HG03378 (cell line): ENCODE data around the gene SOX14.

Source experiments
- ATAC-seq: cut with Tn5 transposase; IDR thresholded peaks from one replicate; pipeline ENCODE4 v1.9.1; 2021; ENCODE audit warnings: mild to moderate bottlenecking, moderate library complexity; ENCODE audit not compliant: unreplicated experiment

Gene SOX14

DNA sequence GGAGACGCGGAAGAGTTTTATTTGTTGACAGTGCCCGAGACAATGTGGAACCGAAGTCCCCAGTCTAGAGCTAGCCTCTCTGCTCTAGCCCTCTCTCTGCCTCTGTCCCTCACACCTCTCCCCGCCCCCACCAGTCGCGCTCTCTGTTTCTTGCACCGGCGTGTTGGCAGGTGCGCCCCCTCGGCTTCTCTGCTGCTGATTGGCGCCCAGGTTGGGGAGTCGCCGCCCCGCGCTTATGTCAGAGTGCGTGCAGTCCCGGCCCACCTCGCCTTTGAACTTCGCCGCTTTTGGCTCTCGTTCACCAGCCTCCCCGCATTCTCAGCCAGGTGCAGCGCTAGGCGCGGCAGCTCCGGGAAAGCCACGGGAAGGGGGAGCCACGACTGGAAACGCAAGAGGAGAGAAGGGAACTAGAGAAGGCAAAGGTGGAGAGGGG, at the start of gene SOX14:
SOX14 (plus strand) TSS at position 315 of the 433 bp plus-strand sequence. CDS start 470 bp downstream, outside the sequence.
- no peak for ATAC-seq

GRCh38 chr3:137714551-137714950, 49.6 kb upstream of the SOX14 start:
- no peak for ATAC-seq

DNA sequence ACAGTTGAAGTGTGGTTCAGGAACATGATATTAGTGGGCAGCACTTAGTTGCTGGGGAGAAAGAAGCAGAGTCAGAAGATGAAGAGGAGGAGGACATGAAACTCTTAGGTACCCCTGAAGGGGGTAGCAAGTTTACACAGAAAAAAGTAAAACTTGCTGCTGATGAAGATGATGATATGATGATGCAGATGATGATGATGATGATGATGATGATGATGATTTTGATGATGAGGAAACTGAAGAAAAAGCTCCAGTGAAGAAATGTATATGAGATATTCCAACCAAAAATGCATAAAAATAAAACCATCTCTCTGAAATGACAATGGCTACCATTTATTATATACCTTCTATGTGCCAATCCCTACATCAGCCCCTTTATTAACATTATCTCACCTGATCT, 39.9 kb upstream of the SOX14 start:
- ATAC-seq = no peak

GRCh38 chr3:137737208-137737607, 26.9 kb upstream of the SOX14 start:
- no peak for ATAC-seq

GRCh38 chr3:137738710-137739109, 25.4 kb upstream of the SOX14 start:
- no peak for ATAC-seq

GRCh38 chr3:137743608-137744007, 20.5 kb upstream of the SOX14 start:
- no peak for ATAC-seq

DNA sequence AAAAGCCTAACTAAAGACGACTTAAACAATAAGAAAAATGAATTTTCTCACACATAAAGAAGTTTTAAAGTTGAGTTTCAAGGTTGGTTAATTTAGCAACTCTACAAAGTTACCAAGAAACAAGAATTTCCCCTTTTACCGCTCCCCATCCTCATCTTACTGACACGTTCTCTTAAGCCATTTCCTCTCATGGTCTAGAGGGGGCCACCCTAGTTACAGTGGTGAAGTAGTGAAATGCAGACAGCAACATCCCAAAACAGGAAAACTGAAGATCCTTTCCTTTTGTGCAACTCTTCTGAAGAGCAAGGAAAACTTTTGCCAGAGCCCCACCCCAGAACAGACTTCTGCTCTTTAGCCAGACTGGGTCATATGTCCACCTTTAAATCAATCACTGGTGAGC, 17.3 kb upstream of the SOX14 start:
- no peak for ATAC-seq

DNA sequence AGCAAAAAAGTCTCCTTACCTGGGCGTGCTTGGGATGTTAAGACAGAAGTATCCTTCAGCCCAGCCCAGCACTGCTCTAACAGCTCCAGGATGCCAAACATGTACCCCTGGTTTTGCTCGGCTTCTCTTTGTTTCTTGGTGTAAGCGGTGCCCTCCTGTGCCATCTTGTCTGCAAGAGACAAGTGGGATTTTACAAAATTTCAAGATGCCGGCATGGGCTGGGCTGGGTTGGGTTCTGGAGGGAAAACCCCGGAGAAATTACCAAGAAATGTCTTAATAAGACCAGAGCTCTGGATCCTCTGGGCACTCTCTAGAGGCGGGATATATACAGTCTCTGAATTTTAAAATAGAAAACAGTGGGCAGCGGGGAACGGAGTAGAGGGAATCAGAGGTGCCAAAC, 4.6 kb upstream of the SOX14 start:
- no peak for ATAC-seq

DNA sequence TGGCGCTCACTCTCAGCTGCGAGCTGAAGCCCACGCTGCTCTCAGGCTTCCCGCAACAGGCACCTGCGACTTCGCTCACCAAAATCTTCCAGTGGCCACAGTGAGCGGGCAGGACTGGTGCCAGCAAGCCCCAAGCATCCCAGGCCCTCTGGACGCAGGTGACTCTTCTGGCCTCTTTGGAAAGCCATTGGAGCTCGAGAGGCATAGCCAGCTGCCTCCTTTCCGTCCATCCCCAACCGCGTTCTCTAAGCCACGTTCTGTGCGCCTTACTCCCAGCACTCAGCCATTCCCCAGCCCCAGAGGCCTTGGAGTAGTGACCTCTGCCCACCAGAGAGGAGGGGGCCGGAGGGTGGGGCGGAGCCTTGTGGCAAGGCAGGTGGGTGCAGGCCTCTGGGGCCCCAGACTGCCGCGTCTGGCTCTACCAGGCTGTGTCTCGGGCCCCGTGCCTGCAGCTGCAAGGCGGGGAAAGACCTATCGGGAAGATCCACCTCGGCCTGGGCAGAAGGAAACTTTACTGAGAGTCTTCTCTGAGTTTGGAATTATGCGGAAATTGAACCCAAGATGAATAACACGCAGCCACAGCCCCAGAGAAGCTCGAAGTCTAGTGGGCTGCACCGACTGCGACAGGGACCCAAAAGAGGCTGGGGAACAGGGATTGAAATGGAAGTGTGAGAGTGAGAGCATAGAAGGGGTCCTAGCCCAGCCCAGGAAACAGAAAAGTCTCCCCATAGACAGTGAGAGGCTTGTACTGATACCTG, 3.6 kb upstream of the SOX14 start:
- no peak for ATAC-seq

DNA sequence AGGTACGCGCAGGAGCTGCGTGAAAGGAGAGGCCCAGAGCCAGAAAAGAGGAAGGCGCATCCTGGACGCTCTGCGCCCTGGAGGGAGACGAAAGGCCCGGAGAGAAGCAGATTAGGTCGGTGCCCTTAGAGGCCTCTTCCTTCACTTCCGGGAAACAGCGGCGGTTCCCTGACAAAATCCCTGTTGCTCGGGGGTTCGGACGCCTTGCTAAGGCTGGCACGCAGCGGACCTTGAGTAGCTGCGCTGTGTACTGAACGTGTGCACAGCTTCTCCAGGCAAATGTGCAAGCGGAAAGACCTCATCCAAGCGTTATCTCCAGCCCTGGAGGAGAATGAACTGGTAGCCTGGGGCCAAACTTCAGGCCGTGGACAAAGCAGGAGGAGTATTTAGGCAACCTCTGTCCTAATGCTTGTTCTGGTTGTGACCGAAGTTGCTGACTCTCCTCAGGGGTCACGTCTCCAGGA, 3.0 kb upstream of the SOX14 start:
- no peak for ATAC-seq

DNA sequence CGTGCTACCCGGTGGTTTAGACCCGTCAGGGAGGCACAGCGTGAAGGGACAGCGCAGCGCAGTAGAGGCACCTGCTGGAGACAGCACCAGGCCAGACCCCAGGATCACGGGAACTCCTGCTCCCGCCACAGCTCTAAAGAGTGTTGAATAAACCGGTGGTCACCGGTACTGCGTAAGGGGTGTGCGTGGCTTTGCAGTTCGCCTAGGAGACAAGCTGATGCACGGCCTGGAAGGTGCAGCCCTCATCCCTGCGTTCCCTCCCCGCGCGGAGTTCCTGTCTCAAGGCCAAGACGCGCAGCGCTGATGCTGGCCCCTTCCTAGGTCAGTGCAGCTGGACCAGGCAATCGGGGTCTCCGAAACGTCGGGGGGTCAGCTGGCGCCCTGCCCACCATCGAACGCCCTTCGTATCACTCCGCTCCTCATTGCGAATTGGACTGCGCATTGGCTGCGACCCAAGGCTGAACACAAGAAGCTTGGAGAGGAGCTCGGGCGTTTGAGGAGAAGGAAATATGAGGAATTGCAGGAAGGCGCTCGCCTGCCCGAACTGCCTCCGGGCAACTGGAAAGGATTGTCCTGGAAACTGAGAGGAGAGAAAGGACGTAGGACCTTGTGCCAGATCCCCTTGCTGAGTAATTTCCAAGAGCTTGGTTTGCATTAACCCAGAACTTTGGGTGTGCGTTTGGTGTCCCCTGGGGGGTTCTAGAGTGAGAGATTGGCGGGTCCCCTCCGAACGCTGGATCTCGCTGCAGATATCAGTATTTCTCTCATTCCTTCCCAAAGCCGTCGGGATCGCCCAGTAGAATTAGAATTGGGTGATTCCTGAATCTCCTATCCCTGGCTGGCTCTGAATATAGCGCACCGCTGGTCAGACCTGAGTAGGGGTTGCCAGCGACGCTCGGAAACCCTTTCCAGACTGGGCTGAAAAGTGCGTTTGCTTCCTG, 2.3 kb upstream of the SOX14 start:
- no peak for ATAC-seq

- ATAC-seq = no peak
Observed at GRCh38 chr3:137762674-137763593, 1.2 kb upstream of the SOX14 start.

DNA sequence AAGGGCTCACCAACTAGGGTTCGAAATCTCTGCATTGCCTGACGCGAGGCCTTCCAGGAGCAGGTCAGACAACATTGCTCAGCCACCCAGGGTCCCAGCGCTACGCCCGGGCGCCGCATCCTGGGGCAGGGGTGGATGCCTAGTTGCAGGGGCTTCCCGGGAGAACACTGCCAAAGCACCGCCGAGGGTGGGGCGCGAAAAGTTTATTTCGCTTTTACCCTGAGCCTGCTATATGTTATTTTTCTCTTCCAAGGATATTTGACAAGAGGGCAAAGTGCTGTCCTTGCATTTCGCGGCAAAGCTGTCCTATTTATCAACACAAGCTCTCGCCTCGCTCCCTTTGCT, 549 bp upstream of the SOX14 start:
- no peak for ATAC-seq

GRCh38 chr3:137764563-137765309, 621 bp downstream of the SOX14 start:
- no peak for ATAC-seq

DNA sequence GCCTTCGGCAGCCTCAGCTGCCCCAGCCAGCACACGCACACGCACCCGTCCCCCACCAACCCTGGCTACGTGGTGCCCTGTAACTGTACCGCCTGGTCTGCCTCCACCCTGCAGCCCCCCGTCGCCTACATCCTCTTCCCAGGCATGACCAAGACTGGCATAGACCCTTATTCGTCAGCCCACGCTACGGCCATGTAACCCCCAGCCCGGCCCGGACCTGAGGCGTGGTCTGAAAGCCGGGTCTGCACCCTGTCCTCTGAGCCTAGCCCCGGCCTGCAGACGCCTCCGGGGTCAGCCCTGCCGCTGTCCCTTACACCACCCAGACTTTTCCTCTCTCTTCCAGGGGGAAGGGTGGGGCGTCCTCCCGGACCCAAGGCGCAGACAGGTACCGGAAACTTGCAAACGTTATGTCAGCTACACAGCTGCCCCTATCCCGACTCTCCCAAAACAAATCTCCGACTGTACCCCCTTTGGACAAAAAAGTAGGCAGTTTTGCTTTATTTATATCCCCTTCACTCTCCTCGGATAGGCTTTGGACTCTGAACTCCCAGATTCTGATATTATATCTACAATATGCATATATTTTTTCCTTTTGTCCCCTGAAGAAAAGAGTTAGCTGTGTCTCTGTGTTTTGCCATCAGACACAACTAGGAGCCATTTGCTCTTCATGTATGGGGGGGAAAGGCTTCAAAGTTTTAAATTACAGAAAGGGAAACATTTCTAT, 1.4 kb downstream of the SOX14 start:
- no peak for ATAC-seq

DNA sequence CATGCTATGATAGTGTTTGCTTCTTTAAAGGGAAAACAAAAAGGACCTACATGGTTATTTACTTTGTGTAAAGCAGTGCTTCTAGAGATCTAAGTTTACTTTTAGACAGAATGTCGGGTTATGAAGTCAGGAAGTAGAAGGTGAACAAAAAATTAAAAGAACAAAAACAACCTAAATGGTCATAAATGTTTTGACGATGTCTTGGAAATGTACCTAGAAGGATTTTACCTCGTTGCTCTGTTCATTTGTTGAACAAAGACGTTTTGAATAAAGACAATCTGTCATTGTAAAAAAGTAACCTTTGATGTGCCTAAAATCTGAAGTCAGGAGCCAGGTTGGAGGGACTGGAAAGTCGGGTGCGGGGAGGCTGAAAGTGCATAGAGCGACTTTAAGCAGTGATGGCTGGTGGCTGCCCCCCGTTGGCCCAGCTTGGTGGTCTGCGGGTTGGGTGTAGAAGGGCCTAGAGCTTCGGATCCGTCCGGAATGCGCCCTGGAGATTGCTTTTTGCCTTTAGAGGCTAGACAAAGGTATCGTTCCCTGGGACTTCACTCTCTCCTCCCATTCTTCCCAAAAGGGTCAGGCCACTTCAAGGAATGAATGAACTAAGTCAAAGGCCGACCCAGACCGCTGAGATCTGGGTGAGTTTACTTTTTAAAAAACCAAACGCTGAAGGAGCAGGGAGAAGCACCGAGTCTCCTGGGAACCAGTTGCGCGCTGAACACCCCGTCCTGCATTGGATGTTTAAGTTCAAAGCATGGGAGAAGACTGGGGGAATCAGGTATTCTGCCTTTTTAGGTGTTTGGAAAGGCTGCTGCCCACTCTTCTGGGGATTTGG, 2.1 kb downstream of the SOX14 start:
- ATAC-seq = no peak

- ATAC-seq = no peak
Observed at GRCh38 chr3:137766876-137767537, 2.9 kb downstream of the SOX14 start.
